HL-60 (cell line): Measurements from ENCODE around the gene C1orf21.

Experiments
- DNase-seq, 2 experiments: peaks; one replicate each; pipeline ENCODE4 v3.0.0-alpha.2; 2010 to 2020; ENCODE audit warnings: low read depth in 1 of 2, low spot score in 1 of 2
- H3K27ac ChIP-seq: fragments of 250-450 bp; sonication (Bioruptor Pico); replicated peaks from 2 replicates; pipeline ENCODE4 v1.5.1; 2020; ENCODE audit warnings: mild to moderate bottlenecking, moderate library complexity
- H3K27me3 ChIP-seq: fragments of 250-450 bp; sonication (Bioruptor Pico); 2 replicates; pipeline ENCODE4 v1.5.1; 2021; ENCODE audit warnings: mild to moderate bottlenecking, moderate library complexity; ENCODE audit not compliant: insufficient read depth, poor library complexity, severe bottlenecking
- H3K4me3 ChIP-seq: replicated peaks from 2 replicates; pipeline ENCODE4 v1.5.1; 2011; ENCODE audit warnings: mild to moderate bottlenecking, control low read depth, low read length; ENCODE audit not compliant: insufficient read depth
- CTCF ChIP-seq: IDR thresholded peaks from one replicate; pipeline ENCODE4 v1.5.1; 2011; ENCODE audit warnings: low read length, control low read depth, inconsistent platforms; ENCODE audit not compliant: insufficient read depth
- GABPA ChIP-seq: IDR thresholded peaks from 2 replicates; pipeline ENCODE4 v1.6.1; 2012; ENCODE audit warnings: low read depth
- POLR2AphosphoS5 ChIP-seq: IDR thresholded peaks from 2 replicates; pipeline ENCODE4 v1.6.1; 2012; ENCODE audit warnings: low read depth
- REST ChIP-seq: IDR thresholded peaks from 2 replicates; pipeline ENCODE4 v1.6.1; 2012; ENCODE audit warnings: low read depth; ENCODE audit not compliant: insufficient replicate concordance
- SPI1 ChIP-seq: IDR thresholded peaks from 2 replicates; pipeline ENCODE4 v1.6.1; 2012; ENCODE audit warnings: low read depth, mild to moderate bottlenecking, borderline replicate concordance

The C1orf21 gene

GRCh38 chr1:184590163-184590750, 203.4 kb downstream of the C1orf21 start:
- TF ChIP-seq SPI1 (no peak), GABPA (no peak), CTCF (no peak), REST (no peak), POLR2AphosphoS5 (no peak)
- Histone ChIP-seq H3K27ac (no peak overlapping the region), H3K4me3 (no peak overlapping the region), H3K27me3 (no peaks in the 10 kb centered on the region)
- DNase-seq = no peak

- Histone ChIP-seq H3K4me3 (no peak overlapping the region), H3K27me3 (peaks cover 2% of the 10 kb centered on the region), H3K27ac (no peak overlapping the region)
- TF ChIP-seq CTCF (no peak), POLR2AphosphoS5 (no peak), GABPA (no peak)
- DNase-seq = no peak
These were observed 206.8 kb downstream of the C1orf21 start for GRCh38 chr1:184593597-184593996.

DNA sequence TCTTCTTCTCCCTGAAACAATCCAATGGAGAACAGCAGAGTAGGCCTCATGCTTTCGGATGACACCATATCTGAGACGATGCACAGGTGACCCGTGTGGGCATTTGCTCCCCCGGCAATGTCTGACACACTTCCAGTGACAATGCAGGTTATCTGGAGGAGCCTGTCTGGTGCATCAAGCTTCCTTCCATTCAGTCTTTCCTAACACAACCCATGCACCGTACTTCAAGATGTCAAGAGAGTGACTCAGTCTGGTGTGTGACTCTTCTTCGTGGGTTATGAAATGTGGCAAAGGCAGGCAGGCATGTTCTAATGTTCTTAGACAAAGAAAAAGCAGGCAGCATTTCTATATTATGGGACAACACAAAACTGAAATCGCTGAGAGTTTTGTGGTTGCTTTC, 208.8 kb downstream of the C1orf21 start:
- Histone ChIP-seq H3K27me3 (peaks cover 2% of the 10 kb centered on the region), H3K27ac (no peak overlapping the region), H3K4me3 (no peak overlapping the region)
- no peak for DNase-seq
- TF ChIP-seq REST = no peak
- no peak for TF ChIP-seq GABPA
- no peak for TF ChIP-seq SPI1
- no peak for TF ChIP-seq CTCF
- TF ChIP-seq POLR2AphosphoS5 = no peak
